Activated T-cell treated with anti-CD3 and anti-CD28 coated beads for 24 hours (primary cell): Measurements from ENCODE around the gene PHRF1.
"Not testable (repeated sequence)": the region's sequence is repeated elsewhere in the genome, so short reads cannot be mapped to it uniquely, and the experiment has no call there.

ENCODE experiments used
- DNase-seq: peaks from one replicate; pipeline ENCODE4 v3.0.0-alpha.2; 2020; ENCODE audit warnings: low read depth

The PHRF1 gene

GRCh38 chr11:559020-559620 is 17.1 kb upstream of the PHRF1 start:
- DNase-seq: no peak

- DNase-seq: no peak
These were observed 16.5 kb upstream of the PHRF1 start for GRCh38 chr11:559712-560304.

GRCh38 chr11:560305-561147 is 15.7 kb upstream of the PHRF1 start, which contains the start of the genes LMNTD2 and RASSF7:
Gene LMNTD2, minus strand, starts transcription at chr11:560738. Its CDS starts 22 bp downstream, at chr11:560716.
Gene RASSF7, plus strand, starts transcription at chr11:560970. Its CDS starts 799 bp downstream, at chr11:561769.
- peak; percentile 95 for DNase-seq

- DNase-seq: no peak
These were observed 14.9 kb upstream of the PHRF1 start for GRCh38 chr11:561148-562003.

- no peak for DNase-seq
These were observed 14.1 kb upstream of the PHRF1 start for GRCh38 chr11:562046-562645.

- no peak for DNase-seq
These were observed 13.0 kb upstream of the PHRF1 start for GRCh38 chr11:563066-563811.

- no peak for DNase-seq
These were observed 12.3 kb upstream of the PHRF1 start for GRCh38 chr11:563812-564578.

GRCh38 chr11:565921-566509 is 10.3 kb upstream of the PHRF1 start:
- DNase-seq: no peak

- DNase-seq: no peak
These were observed 9.2 kb upstream of the PHRF1 start for GRCh38 chr11:567011-567628.

GRCh38 chr11:567629-568292 is 8.5 kb upstream of the PHRF1 start:
- no peak for DNase-seq

GRCh38 chr11:568306-569157 is 7.7 kb upstream of the PHRF1 start:
- peak; percentile 88 for DNase-seq

GRCh38 chr11:569158-569885 is 6.9 kb upstream of the PHRF1 start:
- DNase-seq: no peak

- DNase-seq: no peak
These were observed 4.5 kb upstream of the PHRF1 start for GRCh38 chr11:571802-572185.

GRCh38 chr11:573146-573759 is 3.0 kb upstream of the PHRF1 start:
- DNase-seq: no peak

- DNase-seq: not testable (repeated sequence)
These were observed 2.2 kb upstream of the PHRF1 start for GRCh38 chr11:574031-574570.

- no peak for DNase-seq
These were observed 1.5 kb upstream of the PHRF1 start for GRCh38 chr11:574632-575312.
